ENCODE measurements around the gene ZNHIT6.

Gene ZNHIT6

GRCh38 chr1:85616364-85616705, 91.9 kb downstream of the ZNHIT6 start:
- Histone ChIP-seq H3K27ac (ENCODE audit: extremely low read depth, low read depth, low read length) (no peak overlapping the region), H3K9me3 (ENCODE audit: control insufficient read depth, insufficient read depth, low read depth, low read length) (no peaks in the 10 kb centered on the region), H3K36me3 (ENCODE audit: control insufficient read depth in 2 of 2, insufficient read depth in 1 of 2, low read length in 2 of 2) (no peaks in the 10 kb centered on the region), H3K4me3 (ENCODE audit: low read depth, low read length) (no peak overlapping the region), H3K4me1 (ENCODE audit: control insufficient read depth, insufficient read depth, low read length) (no peaks in the 10 kb centered on the region)
- ChIA-PET CTCF (no interaction called here), POLR2A (no interaction called here)
- TF ChIP-seq ZNF132 (tag by site-specific recombination; IDR thresholded peaks at IDR 0.05; ENCODE audit: borderline replicate concordance) (no peak), ZNF121 (tag by site-specific recombination; IDR thresholded peaks at IDR 0.05) (no peak), HIC1 (tag by site-specific recombination; IDR thresholded peaks at IDR 0.05) (no peak), ZNF138 (tag by site-specific recombination; IDR thresholded peaks at IDR 0.05; ENCODE audit: borderline replicate concordance) (no peak), ATF2 (tag by site-specific recombination; IDR thresholded peaks at IDR 0.05; ENCODE audit: low read depth) (no peak)

DNA sequence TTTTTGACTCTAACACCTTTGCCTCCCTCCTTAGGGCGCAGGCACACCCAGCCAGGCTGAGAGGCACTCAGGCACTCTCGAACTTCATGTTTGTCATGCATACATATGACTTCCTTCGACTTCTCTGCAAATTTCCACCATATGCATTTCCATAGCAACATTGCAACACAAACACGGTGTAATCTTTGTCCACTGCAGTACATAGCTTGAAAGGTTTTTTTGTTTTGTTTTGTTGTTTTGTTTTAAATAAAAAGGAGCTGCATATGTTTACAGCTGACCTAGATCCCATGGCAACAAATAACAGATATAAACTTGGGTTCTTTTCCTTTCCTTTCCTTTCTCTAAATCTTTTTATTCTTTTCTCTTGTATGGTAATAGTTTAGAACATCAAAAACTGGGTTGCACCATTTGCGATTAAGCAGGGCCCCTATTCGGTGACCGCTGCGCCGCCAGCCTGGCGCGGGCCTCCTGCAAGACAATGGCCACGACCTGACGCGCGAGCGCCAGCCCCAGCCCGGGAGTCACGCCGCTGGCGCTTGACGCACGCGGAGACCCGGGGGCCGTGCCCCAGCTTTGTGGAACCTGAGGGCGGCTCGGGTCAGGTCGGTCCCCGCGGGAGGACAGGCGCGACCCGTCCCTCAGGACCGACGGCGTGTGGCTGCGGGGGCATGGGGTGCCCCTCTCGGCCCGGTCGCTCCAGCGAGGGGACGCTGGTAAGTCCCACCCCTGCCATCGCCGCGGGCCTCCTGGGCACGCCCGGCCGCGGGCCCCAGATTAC, 92.5 kb downstream of the ZNHIT6 start:
- Histone ChIP-seq H3K27ac (ENCODE audit: extremely low read depth, low read depth, low read length) (no peak overlapping the region), H3K4me3 (ENCODE audit: low read depth, low read length) (no peak overlapping the region), H3K36me3 (ENCODE audit: control insufficient read depth in 2 of 2, insufficient read depth in 1 of 2, low read length in 2 of 2) (no peaks in the 10 kb centered on the region), H3K9me3 (ENCODE audit: control insufficient read depth, insufficient read depth, low read depth, low read length) (no peaks in the 10 kb centered on the region), H3K4me1 (ENCODE audit: control insufficient read depth, insufficient read depth, low read length) (no peaks in the 10 kb centered on the region)
- TF ChIP-seq ZBTB10 (tag by site-specific recombination; IDR thresholded peaks at IDR 0.05) (no peak), ZNF391 (tag by site-specific recombination; IDR thresholded peaks at IDR 0.05; ENCODE audit: borderline replicate concordance, low read depth) (no peak), ZNF114 (tag by site-specific recombination; IDR thresholded peaks at IDR 0.05) (no peak), ZNF175 (tag by site-specific recombination; IDR thresholded peaks at IDR 0.05) (no peak), ZNF626 (tag by site-specific recombination; IDR thresholded peaks at IDR 0.05) (no peak), ZBTB17 (tag by site-specific recombination; IDR thresholded peaks at IDR 0.05) (no peak), PBX3 (CRISPR knock-in tag; IDR thresholded peaks at IDR 0.05) (no peak), ZNF76 (tag by site-specific recombination; IDR thresholded peaks at IDR 0.05; ENCODE audit: borderline replicate concordance, low read depth) (no peak), ZNF624 (tag by site-specific recombination; IDR thresholded peaks at IDR 0.05) (no peak), OSR2 (tag by site-specific recombination; IDR thresholded peaks at IDR 0.05) (no peak), ZNF791 (tag by site-specific recombination; IDR thresholded peaks at IDR 0.05) (no peak), ZNF513 (tag by site-specific recombination; IDR thresholded peaks at IDR 0.05) (no peak), ZNF529 (tag by site-specific recombination; IDR thresholded peaks at IDR 0.05; ENCODE audit: insufficient replicate concordance) (no peak), ZNF398 (tag by site-specific recombination; IDR thresholded peaks at IDR 0.05) (no peak), YY2 (tag by site-specific recombination; IDR thresholded peaks at IDR 0.05) (no peak), RBAK (tag by site-specific recombination; IDR thresholded peaks at IDR 0.05) (no peak), ZNF221 (tag by site-specific recombination; IDR thresholded peaks at IDR 0.05; ENCODE audit: borderline replicate concordance) (no peak)
- TF ChIP-seq, protein P1, sequence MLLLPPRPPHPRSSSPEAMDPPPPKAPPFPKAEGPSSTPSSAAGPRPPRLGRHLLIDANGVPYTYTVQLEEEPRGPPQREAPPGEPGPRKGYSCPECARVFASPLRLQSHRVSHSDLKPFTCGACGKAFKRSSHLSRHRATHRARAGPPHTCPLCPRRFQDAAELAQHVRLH (tag by site-specific recombination; IDR thresholded peaks at IDR 0.05) = no peak
- ChIA-PET CTCF (no interaction called here), POLR2A (no interaction called here)
